ENCODE data around the gene CLCA1. TPM values are rescaled to one million over a fixed set of nuclear protein-coding genes. Genes with fewer than 3 reads are reported as not detected.

The CLCA1 gene, protein sequence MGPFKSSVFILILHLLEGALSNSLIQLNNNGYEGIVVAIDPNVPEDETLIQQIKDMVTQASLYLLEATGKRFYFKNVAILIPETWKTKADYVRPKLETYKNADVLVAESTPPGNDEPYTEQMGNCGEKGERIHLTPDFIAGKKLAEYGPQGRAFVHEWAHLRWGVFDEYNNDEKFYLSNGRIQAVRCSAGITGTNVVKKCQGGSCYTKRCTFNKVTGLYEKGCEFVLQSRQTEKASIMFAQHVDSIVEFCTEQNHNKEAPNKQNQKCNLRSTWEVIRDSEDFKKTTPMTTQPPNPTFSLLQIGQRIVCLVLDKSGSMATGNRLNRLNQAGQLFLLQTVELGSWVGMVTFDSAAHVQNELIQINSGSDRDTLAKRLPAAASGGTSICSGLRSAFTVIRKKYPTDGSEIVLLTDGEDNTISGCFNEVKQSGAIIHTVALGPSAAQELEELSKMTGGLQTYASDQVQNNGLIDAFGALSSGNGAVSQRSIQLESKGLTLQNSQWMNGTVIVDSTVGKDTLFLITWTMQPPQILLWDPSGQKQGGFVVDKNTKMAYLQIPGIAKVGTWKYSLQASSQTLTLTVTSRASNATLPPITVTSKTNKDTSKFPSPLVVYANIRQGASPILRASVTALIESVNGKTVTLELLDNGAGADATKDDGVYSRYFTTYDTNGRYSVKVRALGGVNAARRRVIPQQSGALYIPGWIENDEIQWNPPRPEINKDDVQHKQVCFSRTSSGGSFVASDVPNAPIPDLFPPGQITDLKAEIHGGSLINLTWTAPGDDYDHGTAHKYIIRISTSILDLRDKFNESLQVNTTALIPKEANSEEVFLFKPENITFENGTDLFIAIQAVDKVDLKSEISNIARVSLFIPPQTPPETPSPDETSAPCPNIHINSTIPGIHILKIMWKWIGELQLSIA
- total RNA-seq (2021; ENCODE audit: unreplicated experiment) (0.08 TPM), Bru-seq, nascent RNA (percentile 5 among the genes with signal in this experiment), BruChase-seq, experiment 1, labeled RNA remaining after a 2-hour chase (percentile 3 among the genes with signal in this experiment), BruChase-seq, experiment 2, labeled RNA remaining after a 6-hour chase (not detected)
- polyA plus RNA-seq (2012; ENCODE audit: insufficient read length) = not detected
- long read RNA-seq = 0 reads

DNA sequence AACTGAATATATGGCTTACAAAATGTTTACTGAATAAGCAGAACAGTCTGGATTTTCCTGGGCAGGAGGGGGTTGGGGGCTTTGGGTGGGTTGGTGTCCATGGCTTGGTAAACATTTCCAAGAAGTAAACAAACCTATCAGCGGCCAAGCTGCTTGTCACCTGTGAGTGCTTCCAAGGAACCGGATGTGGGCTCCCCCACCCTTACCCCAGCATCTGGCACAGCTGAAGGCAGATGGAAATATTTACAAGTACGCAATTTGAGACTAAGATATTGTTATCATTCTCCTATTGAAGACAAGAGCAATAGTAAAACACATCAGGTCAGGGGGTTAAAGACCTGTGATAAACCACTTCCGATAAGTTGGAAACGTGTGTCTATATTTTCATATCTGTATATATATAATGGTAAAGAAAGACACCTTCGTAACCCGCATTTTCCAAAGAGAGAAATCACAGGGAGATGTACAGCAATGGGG is at the start of gene CLCA1:
Gene CLCA1 (plus strand): TSS at position 427 of the 477 bp plus-strand sequence. CDS start 45 bp downstream, at position 472.
- no peak within 1 kb of the TSS for H3K4me3 ChIP-seq (ENCODE audit: low read depth in 2 of 2, low read length in 2 of 2)
- no peaks in the 10 kb centered on the region for H3K4me1 ChIP-seq (ENCODE audit: control insufficient read depth, insufficient read depth, low read length)
- H3K9me3 ChIP-seq (ENCODE audit: control insufficient read depth, insufficient read depth, low read depth, low read length) = no peaks in the 10 kb centered on the region
- in situ Hi-C loops (cut with HindIII; ENCODE audit: low pct_unique_long_range_greater_than_20kb, low sequenced_read_pairs) = no loop called here
- DNase-seq (ENCODE audit: low read depth, low spot score) (no peak), ATAC-seq (no peak)
- H3K36me3 ChIP-seq (ENCODE audit: control insufficient read depth, insufficient read depth, low read length) = no peaks in the 10 kb centered on the region
- no peak within 1 kb of the TSS for H3K27ac ChIP-seq (ENCODE audit: low read length)
- ChIA-PET CTCF (no interaction called here), POLR2A (no interaction called here)
- TF ChIP-seq TCF7L2 (IDR thresholded peaks at IDR 0.05; ENCODE audit: low read depth, low read length) (no peak), POLR2AphosphoS5 (IDR thresholded peaks at IDR 0.05; ENCODE audit: low read depth, low read length) (no peak), REST (IDR thresholded peaks at IDR 0.05; ENCODE audit: insufficient read depth in 1 of 2, low read depth in 2 of 2, low read length in 1 of 2) (no peak), SIN3A (IDR thresholded peaks at IDR 0.05; ENCODE audit: borderline replicate concordance, insufficient read depth, low read depth, low read length) (no peak)
- TF ChIP-seq, protein P1, sequence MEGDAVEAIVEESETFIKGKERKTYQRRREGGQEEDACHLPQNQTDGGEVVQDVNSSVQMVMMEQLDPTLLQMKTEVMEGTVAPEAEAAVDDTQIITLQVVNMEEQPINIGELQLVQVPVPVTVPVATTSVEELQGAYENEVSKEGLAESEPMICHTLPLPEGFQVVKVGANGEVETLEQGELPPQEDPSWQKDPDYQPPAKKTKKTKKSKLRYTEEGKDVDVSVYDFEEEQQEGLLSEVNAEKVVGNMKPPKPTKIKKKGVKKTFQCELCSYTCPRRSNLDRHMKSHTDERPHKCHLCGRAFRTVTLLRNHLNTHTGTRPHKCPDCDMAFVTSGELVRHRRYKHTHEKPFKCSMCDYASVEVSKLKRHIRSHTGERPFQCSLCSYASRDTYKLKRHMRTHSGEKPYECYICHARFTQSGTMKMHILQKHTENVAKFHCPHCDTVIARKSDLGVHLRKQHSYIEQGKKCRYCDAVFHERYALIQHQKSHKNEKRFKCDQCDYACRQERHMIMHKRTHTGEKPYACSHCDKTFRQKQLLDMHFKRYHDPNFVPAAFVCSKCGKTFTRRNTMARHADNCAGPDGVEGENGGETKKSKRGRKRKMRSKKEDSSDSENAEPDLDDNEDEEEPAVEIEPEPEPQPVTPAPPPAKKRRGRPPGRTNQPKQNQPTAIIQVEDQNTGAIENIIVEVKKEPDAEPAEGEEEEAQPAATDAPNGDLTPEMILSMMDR (IDR thresholded peaks at IDR 0.05) = no peak
- H3K27me3 ChIP-seq (ENCODE audit: control insufficient read depth, insufficient read depth, low read length) = peaks cover 32% of the 10 kb centered on the region
- intact Hi-C loops (cut with micrococcal nuclease; ENCODE audit: unreplicated experiment) = no loop called here
- BruUV-seq (replicated peaks) = no TSS peak

DNA sequence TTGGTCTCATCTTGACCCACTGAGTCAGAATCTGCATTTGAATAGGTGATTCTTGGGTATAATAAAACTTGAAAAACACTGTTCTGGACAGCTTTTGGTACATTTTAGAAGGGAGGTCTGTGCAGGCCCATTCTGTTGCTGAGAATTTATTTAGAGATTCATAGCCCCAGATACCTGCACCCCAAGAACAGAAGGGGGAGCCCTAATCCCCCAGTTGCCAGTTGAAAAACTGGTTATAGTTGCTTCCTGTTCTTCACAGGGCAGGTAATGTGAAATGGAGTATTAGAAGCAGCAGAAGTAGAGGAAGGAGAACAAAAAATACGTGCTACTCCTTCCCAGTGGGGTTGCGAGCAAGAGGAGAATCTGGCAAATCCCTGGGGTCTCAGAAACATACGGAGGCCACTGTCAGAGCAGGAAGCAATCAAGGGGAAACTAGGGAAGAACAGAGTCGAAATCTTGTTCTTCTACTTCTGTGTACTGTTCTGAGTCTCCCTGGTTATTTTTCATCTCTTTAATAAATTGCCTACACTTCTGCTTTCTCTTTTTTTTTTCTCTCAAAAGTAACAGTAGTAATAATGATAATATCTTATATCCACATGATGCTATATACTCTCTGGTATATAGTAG is 49.3 kb upstream of the CLCA1 start:
- intact Hi-C loops (cut with micrococcal nuclease; ENCODE audit: unreplicated experiment) = no loop called here
- DNase-seq (ENCODE audit: low read depth, low spot score) = no peak
- no peak overlapping the region for H3K27ac ChIP-seq (ENCODE audit: low read length)
- no peaks in the 10 kb centered on the region for H3K9me3 ChIP-seq (ENCODE audit: control insufficient read depth, insufficient read depth, low read depth, low read length)
- no TSS peak for BruUV-seq (replicated peaks)
- ChIA-PET CTCF (no interaction called here), POLR2A (no interaction called here)
- TF ChIP-seq TCF7L2 (IDR thresholded peaks at IDR 0.05; ENCODE audit: low read depth, low read length) (no peak), SIN3A (IDR thresholded peaks at IDR 0.05; ENCODE audit: borderline replicate concordance, insufficient read depth, low read depth, low read length) (no peak)
- TF ChIP-seq, protein P1 (IDR thresholded peaks at IDR 0.05) = peak; percentile 39; the same call in 1 of the 2 replicates
- no peak for ATAC-seq
- no peaks in the 10 kb centered on the region for H3K36me3 ChIP-seq (ENCODE audit: control insufficient read depth, insufficient read depth, low read length)
- H3K4me1 ChIP-seq (ENCODE audit: control insufficient read depth, insufficient read depth, low read length) = no peaks in the 10 kb centered on the region
- no peak overlapping the region for H3K4me3 ChIP-seq (ENCODE audit: low read depth in 2 of 2, low read length in 2 of 2)
- in situ Hi-C loops (cut with HindIII; ENCODE audit: low pct_unique_long_range_greater_than_20kb, low sequenced_read_pairs) = no loop called here
- H3K27me3 ChIP-seq (ENCODE audit: control insufficient read depth, insufficient read depth, low read length) = peaks cover 43% of the 10 kb centered on the region
